Measurements from ENCODE around the gene ERI3.

The ERI3 gene

GRCh38 chr1:44310006-44310405 lies 45.1 kb downstream of the ERI3 start:
- DNase-seq (ENCODE audit: low read depth): no peak
- TF ChIP-seq CTCF (IDR thresholded peaks at IDR 0.05; ENCODE audit: control insufficient read depth, extremely low read depth, insufficient read depth): no peak
- H3K4me3 ChIP-seq (ENCODE audit: low read depth, low read length): no peak overlapping the region

DNA sequence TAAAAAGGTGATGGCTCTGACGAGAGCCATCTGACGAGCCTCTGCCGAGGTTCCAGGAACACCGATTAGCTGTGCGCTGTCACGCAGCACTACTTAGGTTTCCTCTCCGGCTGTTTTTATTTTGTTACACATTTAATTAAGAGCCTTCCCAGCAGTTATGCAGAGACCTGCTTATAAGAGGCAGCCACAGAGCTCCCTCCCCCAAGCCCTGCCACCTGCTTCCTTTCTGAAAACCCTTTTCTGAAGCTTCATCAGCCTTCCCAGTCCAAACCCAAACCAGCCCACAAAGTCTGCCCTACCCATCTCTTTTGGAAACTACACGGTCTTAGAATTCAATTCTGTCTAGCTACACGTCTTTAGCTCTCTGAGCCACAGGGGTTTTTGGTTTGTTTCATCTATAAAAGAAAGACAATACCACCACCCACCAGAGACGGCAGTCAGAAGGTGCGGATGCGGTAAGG lies 49.1 kb downstream of the ERI3 start:
- H3K4me3 ChIP-seq (ENCODE audit: low read depth, low read length): no peak overlapping the region
- TF ChIP-seq CTCF (IDR thresholded peaks at IDR 0.05; ENCODE audit: control insufficient read depth, extremely low read depth, insufficient read depth): no peak
- no peak for DNase-seq (ENCODE audit: low read depth)

DNA sequence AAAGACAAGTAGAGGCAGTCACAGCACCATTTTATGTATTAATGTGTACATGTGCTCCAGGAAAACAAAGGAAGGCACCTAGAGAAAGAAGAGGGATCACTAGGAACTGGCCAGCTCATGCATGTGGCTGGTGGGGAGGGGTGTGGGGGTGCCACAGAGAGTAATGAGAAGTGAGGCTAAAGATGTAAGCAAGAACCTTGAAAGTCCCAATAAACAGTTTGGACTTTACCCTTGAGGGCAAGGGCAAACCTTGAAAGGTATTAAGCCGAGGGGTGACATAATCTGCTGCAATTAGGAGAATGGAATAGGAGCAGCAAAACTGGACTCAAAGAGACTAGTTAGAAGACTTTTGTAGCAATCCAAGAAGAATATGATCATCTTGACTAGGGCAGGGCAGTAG lies 51.5 kb downstream of the ERI3 start:
- H3K4me3 ChIP-seq (ENCODE audit: low read depth, low read length): no peak overlapping the region
- TF ChIP-seq CTCF (IDR thresholded peaks at IDR 0.05; ENCODE audit: control insufficient read depth, extremely low read depth, insufficient read depth): no peak
- DNase-seq (ENCODE audit: low read depth): no peak

- no peak for DNase-seq (ENCODE audit: low read depth)
- no peak for TF ChIP-seq CTCF (IDR thresholded peaks at IDR 0.05; ENCODE audit: control insufficient read depth, extremely low read depth, insufficient read depth)
- no peak overlapping the region for H3K4me3 ChIP-seq (ENCODE audit: low read depth, low read length)
Observed at GRCh38 chr1:44302541-44302940, 52.5 kb downstream of the ERI3 start.

GRCh38 chr1:44301442-44301841 lies 53.6 kb downstream of the ERI3 start:
- H3K4me3 ChIP-seq (ENCODE audit: low read depth, low read length): no peak overlapping the region
- TF ChIP-seq CTCF (IDR thresholded peaks at IDR 0.05; ENCODE audit: control insufficient read depth, extremely low read depth, insufficient read depth): no peak
- DNase-seq (ENCODE audit: low read depth): no peak

DNA sequence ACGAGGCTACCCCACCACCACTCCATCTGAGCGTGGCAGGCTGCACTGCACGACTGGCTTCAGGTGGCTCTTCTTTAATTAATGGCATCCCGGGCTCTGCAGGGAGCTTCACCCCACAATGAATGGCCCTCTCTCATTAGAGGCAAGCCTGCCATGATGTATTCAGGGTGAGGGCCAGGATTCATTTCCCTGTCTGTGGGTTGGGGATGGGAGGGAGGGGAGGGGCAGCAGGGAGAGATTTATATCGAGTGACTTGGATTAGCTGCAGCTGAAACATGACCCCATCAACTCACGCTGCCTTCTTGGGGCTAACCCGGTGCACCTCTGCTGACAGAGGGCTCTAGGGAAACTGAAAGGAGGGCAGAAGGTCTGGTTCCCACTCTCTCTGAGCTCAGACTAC lies 54.2 kb downstream of the ERI3 start:
- DNase-seq (ENCODE audit: low read depth): no peak
- H3K4me3 ChIP-seq (ENCODE audit: low read depth, low read length): no peak overlapping the region
- no peak for TF ChIP-seq CTCF (IDR thresholded peaks at IDR 0.05; ENCODE audit: control insufficient read depth, extremely low read depth, insufficient read depth)

DNA sequence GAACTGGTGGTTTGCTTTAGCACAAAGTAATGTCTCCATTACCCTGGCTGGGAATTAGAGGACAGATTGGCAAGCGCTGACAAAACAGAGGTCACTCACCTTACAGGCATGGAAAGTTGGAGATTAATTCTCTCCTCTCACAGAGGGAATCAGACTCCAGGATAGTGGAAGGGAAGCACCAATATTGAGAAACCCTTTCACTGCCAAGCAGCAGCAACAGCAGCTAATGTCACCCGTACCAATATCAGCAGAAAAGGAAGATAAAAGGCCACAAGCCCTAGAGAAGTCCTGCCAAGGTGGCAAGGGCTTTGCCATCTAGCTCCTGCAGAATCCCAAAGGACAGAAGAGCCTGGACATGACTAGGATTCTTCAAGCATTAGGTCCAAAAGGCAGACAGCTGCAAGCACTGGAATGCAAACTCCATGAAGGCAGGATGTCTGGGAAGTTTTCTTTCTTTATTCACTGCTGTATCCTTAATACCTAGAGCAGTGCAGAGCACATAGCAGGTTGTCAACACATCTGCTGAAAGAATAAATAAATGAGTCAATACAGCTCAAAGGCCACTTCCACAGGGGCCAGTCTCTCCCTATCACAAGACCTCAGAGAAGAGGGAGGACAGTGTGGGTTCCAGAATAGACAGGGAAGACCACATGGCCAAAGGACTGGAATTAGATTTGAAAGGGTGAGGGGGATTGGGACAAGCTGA lies 57.2 kb downstream of the ERI3 start:
- TF ChIP-seq CTCF (IDR thresholded peaks at IDR 0.05; ENCODE audit: control insufficient read depth, extremely low read depth, insufficient read depth): no peak
- no peak overlapping the region for H3K4me3 ChIP-seq (ENCODE audit: low read depth, low read length)
- DNase-seq (ENCODE audit: low read depth): no peak

Measured in LNCaP clone FGC (cell line).